Measurements from ENCODE around the gene PNPLA3.
A peak's percentile ranks its signal among the peaks of the same experiment; 100 is the strongest.

Gene PNPLA3

GRCh38 chr22:43923631-43924464 lies at the start of gene PNPLA3:
Gene PNPLA3, plus strand, starts transcription at chr22:43923805. Its CDS starts 107 bp downstream, at chr22:43923912.
- DNase-seq (ENCODE audit: low read depth) = peak; percentile 76

- no peak for DNase-seq (ENCODE audit: low read depth)
These were observed 46.6 kb upstream of the PNPLA3 start for GRCh38 chr22:43876866-43877509.

GRCh38 chr22:43878079-43878795 lies 45.4 kb upstream of the PNPLA3 start:
- DNase-seq (ENCODE audit: low read depth) = no peak

- no peak for DNase-seq (ENCODE audit: low read depth)
These were observed 44.6 kb upstream of the PNPLA3 start for GRCh38 chr22:43878831-43879550.

- DNase-seq (ENCODE audit: low read depth) = no peak
These were observed 43.6 kb upstream of the PNPLA3 start for GRCh38 chr22:43879901-43880540.

- no peak for DNase-seq (ENCODE audit: low read depth)
These were observed 43.0 kb upstream of the PNPLA3 start for GRCh38 chr22:43880541-43880991.

- DNase-seq (ENCODE audit: low read depth) = no peak
These were observed 42.2 kb upstream of the PNPLA3 start for GRCh38 chr22:43881091-43882061.

GRCh38 chr22:43882122-43882767 lies 41.4 kb upstream of the PNPLA3 start:
- DNase-seq (ENCODE audit: low read depth) = no peak

- DNase-seq (ENCODE audit: low read depth) = peak; percentile 61
These were observed 40.5 kb upstream of the PNPLA3 start for GRCh38 chr22:43883012-43883661.

GRCh38 chr22:43883719-43884415 lies 39.7 kb upstream of the PNPLA3 start:
- no peak for DNase-seq (ENCODE audit: low read depth)

- DNase-seq (ENCODE audit: low read depth) = no peak
These were observed 38.8 kb upstream of the PNPLA3 start for GRCh38 chr22:43884600-43885318.

GRCh38 chr22:43885319-43885671 lies 38.3 kb upstream of the PNPLA3 start:
- no peak for DNase-seq (ENCODE audit: low read depth)

- DNase-seq (ENCODE audit: low read depth) = no peak
These were observed 37.8 kb upstream of the PNPLA3 start for GRCh38 chr22:43885786-43886185.

GRCh38 chr22:43886231-43886630 lies 37.4 kb upstream of the PNPLA3 start:
- no peak for DNase-seq (ENCODE audit: low read depth)

- no peak for DNase-seq (ENCODE audit: low read depth)
These were observed 36.2 kb upstream of the PNPLA3 start for GRCh38 chr22:43887391-43887790.

GRCh38 chr22:43888740-43889139 lies 34.9 kb upstream of the PNPLA3 start:
- DNase-seq (ENCODE audit: low read depth) = no peak

GRCh38 chr22:43889201-43889859 lies 34.3 kb upstream of the PNPLA3 start:
- DNase-seq (ENCODE audit: low read depth) = no peak

- no peak for DNase-seq (ENCODE audit: low read depth)
These were observed 33.7 kb upstream of the PNPLA3 start for GRCh38 chr22:43889860-43890253.
